Measurements from ENCODE around the gene D2HGDH.

Gene D2HGDH

DNA sequence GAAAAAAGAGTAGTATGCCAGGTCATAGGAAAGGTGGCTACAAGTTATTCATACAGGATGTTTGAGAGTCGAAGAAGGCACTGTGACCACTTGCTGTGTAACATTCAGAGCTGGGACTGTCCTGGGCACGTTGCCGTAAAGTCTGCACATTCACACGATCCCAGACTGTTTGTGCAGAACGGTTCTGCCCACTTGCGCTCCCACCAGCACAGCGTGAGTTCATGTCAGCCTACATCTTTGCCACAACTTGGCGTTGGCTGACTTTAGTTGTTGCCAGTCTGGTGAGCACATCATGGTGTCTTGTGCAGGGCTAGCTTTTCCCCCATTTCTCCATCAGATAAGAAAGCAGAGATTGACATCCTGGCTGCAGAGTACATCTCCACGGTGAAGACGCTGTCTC is 25.6 kb upstream of the D2HGDH start:
- WGBS (ENCODE audit: insufficient coverage), result 89% methylated on average over 10 of the region's 10 CpGs
- Histone ChIP-seq H3K4me1 (ENCODE audit: control extremely low read depth in 1 of 4, control insufficient read depth in 4 of 4, insufficient read depth in 4 of 4, low read length in 3 of 4) (no peaks in the 10 kb centered on the region), H3K4me3 (ENCODE audit: control insufficient read depth in 1 of 7, extremely low read depth in 1 of 7, insufficient read depth in 4 of 7, low read depth in 2 of 7, low read length in 6 of 7) (no peak overlapping the region), H3K9me3 (ENCODE audit: control extremely low read depth in 1 of 5, control insufficient read depth in 4 of 5, insufficient read depth in 2 of 5, low read depth in 1 of 5, low read length in 4 of 5) (peaks cover 0 to 10% (median 8%) of the 10 kb centered on the region in 5 experiments), H3K27me3 (replicated peaks in 2 of 5; ENCODE audit: control insufficient read depth in 4 of 5, insufficient read depth in 5 of 5, low read length in 4 of 5) (no peaks in the 10 kb centered on the region), H3K27ac (ENCODE audit: insufficient read depth in 1 of 2, low read depth in 1 of 2, low read length in 2 of 2, poor library complexity in 1 of 2, severe bottlenecking in 2 of 2) (no peak overlapping the region), H3K36me3 (ENCODE audit: control insufficient read depth in 4 of 4, insufficient read depth in 4 of 4, low read length in 3 of 4) (peaks cover 13 to 78% (median 62%) of the 10 kb centered on the region in 4 experiments)
- no peak for DNase-seq
- ChIA-PET POLR2A (no interaction called here), CTCF (interaction anchor here (0.9 to 1.4 kb wide), 3 partner anchors 10 to 170 kb away, joined by 3 read pairs; no protein-coding TSS in a partner anchor)

DNA sequence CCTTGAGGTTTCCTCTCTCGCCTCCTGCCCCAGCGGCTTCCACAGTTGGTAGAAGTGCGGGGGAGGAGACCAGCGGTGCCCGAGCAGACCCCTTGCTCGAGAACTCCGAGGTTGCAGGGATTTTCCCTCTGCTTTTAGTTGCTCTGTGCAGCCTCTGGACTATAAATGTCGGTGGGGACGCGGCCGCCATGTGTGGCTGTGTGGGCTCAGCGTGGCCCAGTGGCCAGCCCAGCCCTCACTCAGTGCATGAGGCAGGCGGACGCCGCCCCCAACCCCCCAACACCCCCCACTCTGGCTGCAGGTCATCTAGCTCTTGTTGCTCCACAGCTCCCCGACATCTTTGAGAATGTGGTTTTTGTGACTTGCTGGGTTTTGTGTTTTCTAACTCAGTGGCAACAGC is 15.3 kb upstream of the D2HGDH start:
- H3K4me1 ChIP-seq (ENCODE audit: control extremely low read depth in 1 of 4, control insufficient read depth in 4 of 4, insufficient read depth in 4 of 4, low read length in 3 of 4), result no peaks in the 10 kb centered on the region
- WGBS (ENCODE audit: insufficient coverage), result 96% methylated on average over 7 of the region's 16 CpGs
- no peak for DNase-seq
- ChIA-PET CTCF (interaction anchor here (0.7 to 2.5 kb wide), 2 partner anchors 15 to 16 kb away, joined by 3 to 11 read pairs; partner anchors contain the start of gene ING5), POLR2A (no interaction called here)
- H3K36me3 ChIP-seq (ENCODE audit: control insufficient read depth in 4 of 4, insufficient read depth in 4 of 4, low read length in 3 of 4), result peaks cover 6 to 80% (median 56%) of the 10 kb centered on the region in 4 experiments
- H3K9me3 ChIP-seq (ENCODE audit: control extremely low read depth in 1 of 5, control insufficient read depth in 4 of 5, insufficient read depth in 2 of 5, low read depth in 1 of 5, low read length in 4 of 5), result peaks cover 0 to 29% (median 26%) of the 10 kb centered on the region in 5 experiments
- no peak overlapping the region for H3K27ac ChIP-seq (ENCODE audit: insufficient read depth in 1 of 2, low read depth in 1 of 2, low read length in 2 of 2, poor library complexity in 1 of 2, severe bottlenecking in 2 of 2)
- H3K4me3 ChIP-seq (ENCODE audit: control insufficient read depth in 1 of 7, extremely low read depth in 1 of 7, insufficient read depth in 4 of 7, low read depth in 2 of 7, low read length in 6 of 7), result no peak overlapping the region
- no peaks in the 10 kb centered on the region for H3K27me3 ChIP-seq (replicated peaks in 2 of 5; ENCODE audit: control insufficient read depth in 4 of 5, insufficient read depth in 5 of 5, low read length in 4 of 5)

DNA sequence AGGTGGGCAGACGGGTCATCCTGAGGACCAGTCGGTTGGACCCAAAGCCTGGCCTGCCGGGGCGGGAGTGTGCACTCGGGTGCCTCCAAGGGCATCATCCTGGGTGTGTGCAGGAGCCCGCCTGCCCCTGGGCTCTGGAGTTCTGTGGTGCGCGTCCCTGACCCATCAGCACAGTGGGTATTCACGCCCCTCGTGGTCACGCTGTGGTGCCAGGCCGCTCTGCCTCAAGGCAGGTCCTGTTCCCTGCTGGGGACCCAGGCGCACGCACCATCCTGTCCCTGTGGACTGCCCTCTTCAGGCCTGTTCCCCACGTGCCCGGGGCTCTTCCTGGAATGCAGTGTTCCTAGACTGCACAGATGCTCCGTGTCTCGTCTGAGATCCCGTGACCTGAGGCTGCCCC is 14.3 kb upstream of the D2HGDH start:
- H3K27me3 ChIP-seq (replicated peaks in 2 of 5; ENCODE audit: control insufficient read depth in 4 of 5, insufficient read depth in 5 of 5, low read length in 4 of 5), result no peaks in the 10 kb centered on the region
- 97% methylated on average over 17 of the region's 19 CpGs for WGBS (ENCODE audit: insufficient coverage)
- peaks cover 0 to 28% (median 24%) of the 10 kb centered on the region in 5 experiments for H3K9me3 ChIP-seq (ENCODE audit: control extremely low read depth in 1 of 5, control insufficient read depth in 4 of 5, insufficient read depth in 2 of 5, low read depth in 1 of 5, low read length in 4 of 5)
- DNase-seq, result no peak
- peaks cover 7 to 82% (median 57%) of the 10 kb centered on the region in 4 experiments for H3K36me3 ChIP-seq (ENCODE audit: control insufficient read depth in 4 of 4, insufficient read depth in 4 of 4, low read length in 3 of 4)
- CTCF ChIA-PET, result interaction anchor here (0.7 to 2.5 kb wide), 2 partner anchors 17 to 149 kb away, joined by 3 to 11 read pairs; partner anchors contain the start of gene ING5
- H3K4me1 ChIP-seq (ENCODE audit: control extremely low read depth in 1 of 4, control insufficient read depth in 4 of 4, insufficient read depth in 4 of 4, low read length in 3 of 4), result no peaks in the 10 kb centered on the region
- POLR2A ChIA-PET, result no interaction called here
- no peak overlapping the region for H3K4me3 ChIP-seq (ENCODE audit: control insufficient read depth in 1 of 7, extremely low read depth in 1 of 7, insufficient read depth in 4 of 7, low read depth in 2 of 7, low read length in 6 of 7)
- no peak overlapping the region for H3K27ac ChIP-seq (ENCODE audit: insufficient read depth in 1 of 2, low read depth in 1 of 2, low read length in 2 of 2, poor library complexity in 1 of 2, severe bottlenecking in 2 of 2)

DNA sequence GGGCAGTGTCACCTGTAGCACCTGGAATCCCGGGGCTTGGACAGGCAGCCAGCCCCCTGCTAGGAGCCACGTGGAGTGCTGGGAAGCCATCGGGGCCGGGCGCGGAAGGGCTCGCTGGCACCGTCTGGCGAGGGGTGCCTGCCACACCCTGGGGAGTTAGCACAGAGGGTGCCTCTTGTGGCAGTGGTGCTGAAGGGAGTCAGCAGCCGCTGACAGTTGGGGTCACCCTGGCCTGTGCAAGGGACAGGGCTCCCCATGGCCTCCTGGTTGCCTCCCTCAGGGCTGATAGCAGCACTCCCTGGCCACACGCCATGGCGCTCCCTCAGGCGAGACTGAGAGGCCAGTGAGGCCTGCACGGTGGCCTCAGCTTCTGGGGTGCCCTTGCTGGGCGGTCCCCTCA is 13.9 kb upstream of the D2HGDH start:
- 93% methylated on average over 10 of the region's 15 CpGs for WGBS (ENCODE audit: insufficient coverage)
- Histone ChIP-seq H3K27ac (ENCODE audit: insufficient read depth in 1 of 2, low read depth in 1 of 2, low read length in 2 of 2, poor library complexity in 1 of 2, severe bottlenecking in 2 of 2) (no peak overlapping the region), H3K36me3 (ENCODE audit: control insufficient read depth in 4 of 4, insufficient read depth in 4 of 4, low read length in 3 of 4) (peaks cover 7 to 86% (median 59%) of the 10 kb centered on the region in 4 experiments), H3K4me1 (ENCODE audit: control extremely low read depth in 1 of 4, control insufficient read depth in 4 of 4, insufficient read depth in 4 of 4, low read length in 3 of 4) (no peaks in the 10 kb centered on the region), H3K9me3 (ENCODE audit: control extremely low read depth in 1 of 5, control insufficient read depth in 4 of 5, insufficient read depth in 2 of 5, low read depth in 1 of 5, low read length in 4 of 5) (peaks cover 0 to 28% (median 24%) of the 10 kb centered on the region in 5 experiments), H3K4me3 (ENCODE audit: control insufficient read depth in 1 of 7, extremely low read depth in 1 of 7, insufficient read depth in 4 of 7, low read depth in 2 of 7, low read length in 6 of 7) (no peak overlapping the region), H3K27me3 (replicated peaks in 2 of 5; ENCODE audit: control insufficient read depth in 4 of 5, insufficient read depth in 5 of 5, low read length in 4 of 5) (no peaks in the 10 kb centered on the region)
- ChIA-PET CTCF (no interaction called here), POLR2A (no interaction called here)
- DNase-seq, result no peak

DNA sequence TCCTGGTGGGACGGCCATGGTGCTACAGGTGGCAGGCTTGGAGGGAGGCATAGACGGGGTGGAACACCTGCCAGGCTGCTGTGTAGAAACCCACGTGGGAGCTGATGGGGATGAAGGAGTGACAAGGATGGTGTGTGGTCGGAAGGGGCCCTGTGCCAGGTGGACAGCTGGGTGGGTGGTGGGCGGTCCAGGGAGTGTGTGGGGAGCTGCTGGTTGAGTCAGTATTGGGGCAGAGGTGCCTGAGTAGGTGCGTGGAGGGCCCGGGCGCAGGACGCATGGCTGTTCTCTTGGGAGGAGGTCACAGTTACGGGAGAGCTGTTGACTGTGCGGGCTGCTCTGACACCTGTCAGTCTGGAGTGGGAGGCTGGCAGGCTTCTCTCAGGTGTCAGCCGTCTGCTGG is 12.6 kb upstream of the D2HGDH start:
- peaks cover 0 to 28% (median 24%) of the 10 kb centered on the region in 5 experiments for H3K9me3 ChIP-seq (ENCODE audit: control extremely low read depth in 1 of 5, control insufficient read depth in 4 of 5, insufficient read depth in 2 of 5, low read depth in 1 of 5, low read length in 4 of 5)
- H3K36me3 ChIP-seq (ENCODE audit: control insufficient read depth in 4 of 4, insufficient read depth in 4 of 4, low read length in 3 of 4), result peaks cover 7 to 76% (median 55%) of the 10 kb centered on the region in 4 experiments
- no peaks in the 10 kb centered on the region for H3K4me1 ChIP-seq (ENCODE audit: control extremely low read depth in 1 of 4, control insufficient read depth in 4 of 4, insufficient read depth in 4 of 4, low read length in 3 of 4)
- ChIA-PET POLR2A (no interaction called here), CTCF (interaction anchor here (1.0 kb wide), 1 partner anchor 17 kb away, joined by 3 read pairs; no protein-coding TSS in a partner anchor)
- H3K27me3 ChIP-seq (replicated peaks in 2 of 5; ENCODE audit: control insufficient read depth in 4 of 5, insufficient read depth in 5 of 5, low read length in 4 of 5), result no peaks in the 10 kb centered on the region
- DNase-seq, result no peak
- H3K27ac ChIP-seq (ENCODE audit: insufficient read depth in 1 of 2, low read depth in 1 of 2, low read length in 2 of 2, poor library complexity in 1 of 2, severe bottlenecking in 2 of 2), result no peak overlapping the region
- H3K4me3 ChIP-seq (ENCODE audit: control insufficient read depth in 1 of 7, extremely low read depth in 1 of 7, insufficient read depth in 4 of 7, low read depth in 2 of 7, low read length in 6 of 7), result no peak overlapping the region
- WGBS (ENCODE audit: insufficient coverage), result 96% methylated on average over 11 of the region's 12 CpGs

DNA sequence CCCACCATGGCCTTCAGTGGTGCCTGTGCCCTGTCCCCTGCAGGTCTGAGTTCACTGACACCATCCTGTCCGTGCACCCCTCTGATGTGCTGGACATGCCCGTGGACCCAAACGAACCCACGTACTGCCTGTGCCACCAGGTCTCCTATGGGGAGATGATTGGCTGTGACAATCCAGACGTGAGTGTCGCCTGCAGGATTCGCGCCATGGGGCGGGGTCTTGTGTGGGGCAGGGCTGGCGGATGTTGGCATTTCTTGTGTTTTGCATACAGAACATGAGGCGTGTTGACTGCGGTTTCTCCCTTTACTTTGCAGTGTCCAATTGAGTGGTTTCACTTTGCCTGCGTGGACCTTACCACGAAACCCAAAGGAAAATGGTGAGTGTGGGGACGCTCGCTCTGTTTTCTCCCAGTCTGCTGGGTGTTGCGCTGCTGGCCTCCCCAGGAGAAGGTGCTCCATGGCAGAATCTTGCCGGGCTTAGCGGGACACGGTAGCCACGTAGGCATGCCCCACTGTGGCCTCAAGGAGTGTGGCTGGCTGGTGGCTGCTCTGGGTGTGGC is 11.5 kb upstream of the D2HGDH start:
- peaks cover 7 to 72% (median 55%) of the 10 kb centered on the region in 4 experiments for H3K36me3 ChIP-seq (ENCODE audit: control insufficient read depth in 4 of 4, insufficient read depth in 4 of 4, low read length in 3 of 4)
- no peak for DNase-seq
- no peak overlapping the region for H3K4me3 ChIP-seq (ENCODE audit: control insufficient read depth in 1 of 7, extremely low read depth in 1 of 7, insufficient read depth in 4 of 7, low read depth in 2 of 7, low read length in 6 of 7)
- 98% methylated on average over 18 of the region's 21 CpGs for WGBS (ENCODE audit: insufficient coverage)
- no peaks in the 10 kb centered on the region for H3K4me1 ChIP-seq (ENCODE audit: control extremely low read depth in 1 of 4, control insufficient read depth in 4 of 4, insufficient read depth in 4 of 4, low read length in 3 of 4)
- no peaks in the 10 kb centered on the region for H3K27me3 ChIP-seq (replicated peaks in 2 of 5; ENCODE audit: control insufficient read depth in 4 of 5, insufficient read depth in 5 of 5, low read length in 4 of 5)
- CTCF ChIA-PET, result interaction anchor here (0.6 to 1.2 kb wide), 3 partner anchors 13 to 840 kb away, joined by 3 read pairs; partner anchors contain the start of gene ING5
- POLR2A ChIA-PET, result no interaction called here
- no peak overlapping the region for H3K27ac ChIP-seq (ENCODE audit: insufficient read depth in 1 of 2, low read depth in 1 of 2, low read length in 2 of 2, poor library complexity in 1 of 2, severe bottlenecking in 2 of 2)
- peaks cover 0 to 28% (median 24%) of the 10 kb centered on the region in 5 experiments for H3K9me3 ChIP-seq (ENCODE audit: control extremely low read depth in 1 of 5, control insufficient read depth in 4 of 5, insufficient read depth in 2 of 5, low read depth in 1 of 5, low read length in 4 of 5)

DNA sequence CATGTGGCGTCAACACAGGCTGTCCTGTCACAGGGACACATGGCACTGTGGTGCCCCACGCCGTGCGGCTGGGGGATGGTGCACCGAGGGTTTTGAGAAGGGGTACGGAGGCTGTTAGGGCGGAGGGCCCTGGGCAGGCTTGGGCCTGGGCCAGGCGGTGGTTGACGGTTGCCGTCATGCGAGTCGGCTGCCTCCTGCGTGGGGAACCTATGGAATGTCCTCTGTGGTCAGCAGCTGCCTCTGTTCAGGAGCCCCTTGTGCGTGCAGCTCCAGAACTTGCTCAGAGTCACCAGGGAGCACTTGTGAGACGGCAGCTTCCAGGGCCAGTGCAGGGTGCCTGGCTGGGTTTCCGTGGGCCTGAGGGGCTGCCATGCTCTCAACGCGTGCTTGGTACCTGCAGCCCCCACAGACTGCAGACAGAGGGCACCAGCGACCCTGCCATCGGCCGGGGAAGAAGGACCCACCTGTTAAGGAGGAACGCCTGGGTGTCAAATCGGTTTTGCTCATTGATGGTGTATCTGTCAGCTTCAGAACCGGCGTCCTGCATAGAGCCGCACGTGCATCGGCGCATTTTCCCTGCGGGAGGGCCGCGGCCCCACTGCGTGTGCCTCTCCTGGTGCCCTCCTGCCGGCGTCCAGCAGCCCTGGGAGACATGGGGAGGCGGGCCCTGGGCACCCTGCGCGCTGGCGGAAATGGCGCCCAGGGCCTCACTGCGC is 10.0 kb upstream of the D2HGDH start:
- ChIA-PET POLR2A (no interaction called here), CTCF (interaction anchor here (0.7 to 1.2 kb wide), 3 partner anchors 9 to 18 kb away, joined by 3 to 4 read pairs (median 3); no protein-coding TSS in a partner anchor)
- 98% methylated on average over 38 of the region's 41 CpGs for whole genome bisulfite sequencing (ENCODE audit: insufficient coverage)
- Histone ChIP-seq H3K4me3 (ENCODE audit: control insufficient read depth in 1 of 7, extremely low read depth in 1 of 7, insufficient read depth in 4 of 7, low read depth in 2 of 7, low read length in 6 of 7) (no peak overlapping the region), H3K36me3 (ENCODE audit: control insufficient read depth in 4 of 4, insufficient read depth in 4 of 4, low read length in 3 of 4) (peaks cover 7 to 63% (median 52%) of the 10 kb centered on the region in 4 experiments), H3K27me3 (replicated peaks in 2 of 5; ENCODE audit: control insufficient read depth in 4 of 5, insufficient read depth in 5 of 5, low read length in 4 of 5) (no peaks in the 10 kb centered on the region), H3K9me3 (ENCODE audit: control extremely low read depth in 1 of 5, control insufficient read depth in 4 of 5, insufficient read depth in 2 of 5, low read depth in 1 of 5, low read length in 4 of 5) (peaks cover 0 to 28% (median 24%) of the 10 kb centered on the region in 5 experiments), H3K27ac (ENCODE audit: insufficient read depth in 1 of 2, low read depth in 1 of 2, low read length in 2 of 2, poor library complexity in 1 of 2, severe bottlenecking in 2 of 2) (no peak overlapping the region), H3K4me1 (ENCODE audit: control extremely low read depth in 1 of 4, control insufficient read depth in 4 of 4, insufficient read depth in 4 of 4, low read length in 3 of 4) (no peaks in the 10 kb centered on the region)
- DNase-seq, result peak in 1 of 3 donors; percentile 20
